SH-SY5Y (cell line): ENCODE data around the gene ATF3.

Experiments used
- GATA2 ChIP-seq: IDR thresholded peaks from 2 replicates; pipeline ENCODE4 v1.6.1; 2011; ENCODE audit warnings: mild to moderate bottlenecking, low read depth, low read length
- GATA3 ChIP-seq: IDR thresholded peaks from 2 replicates; pipeline ENCODE4 v1.6.1; 2011; ENCODE audit warnings: low read depth, mild to moderate bottlenecking, low read length, moderate library complexity

DNA sequence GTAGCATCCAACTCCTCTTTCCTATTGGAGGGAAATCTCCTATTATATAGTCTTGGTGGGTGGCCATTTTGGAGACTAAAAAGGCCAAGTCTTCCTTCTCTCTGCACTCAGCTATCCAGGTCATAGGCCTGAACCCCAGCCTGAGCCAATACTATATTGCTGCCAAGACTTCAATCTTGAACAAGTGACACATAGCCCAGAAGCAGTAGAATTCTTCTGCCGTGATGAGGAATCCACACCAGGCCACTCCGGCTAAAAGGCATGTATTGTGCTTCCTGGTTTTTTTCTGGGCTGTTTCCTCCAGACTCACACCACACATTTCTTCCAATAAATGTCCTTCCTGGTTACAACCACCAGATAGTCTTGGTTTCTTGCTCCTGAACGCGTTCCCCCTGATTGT is 43.0 kb downstream of the ATF3 start:
- TF ChIP-seq GATA2 (no peak), GATA3 (no peak)
